Measurements from ENCODE around the gene ITSN1.

The ITSN1 gene

DNA sequence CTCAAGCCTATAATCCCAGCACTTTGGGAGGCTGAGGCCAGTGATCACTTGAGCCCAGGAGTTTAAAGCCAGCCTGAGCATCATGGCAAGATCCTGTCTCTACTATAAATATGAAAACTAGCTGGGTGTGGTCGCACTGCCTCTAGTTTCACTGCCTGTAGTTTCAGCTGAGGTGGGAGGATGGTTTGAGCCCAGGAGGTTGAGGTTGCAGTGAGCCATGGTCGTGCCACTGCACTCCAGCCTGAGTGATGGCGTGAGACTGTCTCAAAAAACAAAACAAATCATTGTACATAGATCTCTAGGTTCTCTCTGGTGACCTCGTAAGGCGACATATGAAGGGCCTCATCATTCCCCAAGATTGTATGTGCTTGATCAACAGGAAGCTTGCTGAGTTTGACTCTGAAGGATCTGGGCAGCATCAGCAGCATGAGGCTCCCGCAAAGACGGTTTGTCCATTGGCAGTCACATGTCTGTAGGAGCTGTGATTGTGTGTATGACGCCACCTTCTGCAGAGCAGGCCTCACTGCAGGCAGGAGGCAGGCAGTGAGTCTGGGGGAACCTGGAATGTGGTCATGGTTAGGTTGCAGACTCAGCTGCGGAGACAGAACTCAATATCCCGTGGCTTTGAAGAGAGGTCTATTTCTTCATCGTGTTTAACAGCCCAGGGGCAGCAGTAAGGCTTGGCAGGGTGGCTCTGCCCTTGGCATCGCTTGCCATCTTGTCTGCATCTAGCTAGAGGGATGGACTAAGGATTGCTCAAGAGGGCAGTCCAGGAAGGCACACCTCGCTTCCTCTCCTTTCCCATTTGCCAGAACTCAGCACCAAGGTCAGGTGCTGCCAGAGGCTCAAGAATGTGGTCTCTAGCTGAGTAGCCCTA lies 259.3 kb downstream of the ITSN1 start:
- H3K4me3 ChIP-seq (ENCODE audit: low read length) = no peak overlapping the region
- no peak for DNase-seq (ENCODE audit: low read depth)
- TF ChIP-seq, protein P1, sequence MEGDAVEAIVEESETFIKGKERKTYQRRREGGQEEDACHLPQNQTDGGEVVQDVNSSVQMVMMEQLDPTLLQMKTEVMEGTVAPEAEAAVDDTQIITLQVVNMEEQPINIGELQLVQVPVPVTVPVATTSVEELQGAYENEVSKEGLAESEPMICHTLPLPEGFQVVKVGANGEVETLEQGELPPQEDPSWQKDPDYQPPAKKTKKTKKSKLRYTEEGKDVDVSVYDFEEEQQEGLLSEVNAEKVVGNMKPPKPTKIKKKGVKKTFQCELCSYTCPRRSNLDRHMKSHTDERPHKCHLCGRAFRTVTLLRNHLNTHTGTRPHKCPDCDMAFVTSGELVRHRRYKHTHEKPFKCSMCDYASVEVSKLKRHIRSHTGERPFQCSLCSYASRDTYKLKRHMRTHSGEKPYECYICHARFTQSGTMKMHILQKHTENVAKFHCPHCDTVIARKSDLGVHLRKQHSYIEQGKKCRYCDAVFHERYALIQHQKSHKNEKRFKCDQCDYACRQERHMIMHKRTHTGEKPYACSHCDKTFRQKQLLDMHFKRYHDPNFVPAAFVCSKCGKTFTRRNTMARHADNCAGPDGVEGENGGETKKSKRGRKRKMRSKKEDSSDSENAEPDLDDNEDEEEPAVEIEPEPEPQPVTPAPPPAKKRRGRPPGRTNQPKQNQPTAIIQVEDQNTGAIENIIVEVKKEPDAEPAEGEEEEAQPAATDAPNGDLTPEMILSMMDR (conservative IDR thresholded peaks at IDR 0.05; ENCODE audit: low read depth, low read length) = peak; percentile 76

DNA sequence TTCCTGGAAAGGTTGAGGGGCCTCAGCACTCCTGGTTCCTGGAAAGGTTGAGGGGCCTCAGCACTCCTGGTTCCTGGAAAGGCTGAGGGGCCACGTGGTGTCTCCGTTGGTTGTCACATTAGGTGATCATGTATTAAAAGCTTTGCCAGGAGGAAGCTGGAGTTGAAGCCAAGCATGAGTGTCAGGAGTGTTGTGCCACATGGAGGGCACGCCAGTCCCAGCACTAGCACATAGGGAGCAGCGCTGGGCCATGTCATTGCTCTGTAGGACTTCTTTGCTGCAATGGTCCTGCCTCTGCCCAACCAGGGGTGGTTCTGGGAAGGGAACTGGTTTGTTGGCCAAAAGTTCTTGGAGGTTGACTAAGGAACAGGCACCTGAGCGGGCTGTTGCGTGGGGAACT lies 260.0 kb downstream of the ITSN1 start:
- TF ChIP-seq, protein P1 (conservative IDR thresholded peaks at IDR 0.05; ENCODE audit: low read depth, low read length) = no peak
- no peak overlapping the region for H3K4me3 ChIP-seq (ENCODE audit: low read length)
- no peak for DNase-seq (ENCODE audit: low read depth)

DNA sequence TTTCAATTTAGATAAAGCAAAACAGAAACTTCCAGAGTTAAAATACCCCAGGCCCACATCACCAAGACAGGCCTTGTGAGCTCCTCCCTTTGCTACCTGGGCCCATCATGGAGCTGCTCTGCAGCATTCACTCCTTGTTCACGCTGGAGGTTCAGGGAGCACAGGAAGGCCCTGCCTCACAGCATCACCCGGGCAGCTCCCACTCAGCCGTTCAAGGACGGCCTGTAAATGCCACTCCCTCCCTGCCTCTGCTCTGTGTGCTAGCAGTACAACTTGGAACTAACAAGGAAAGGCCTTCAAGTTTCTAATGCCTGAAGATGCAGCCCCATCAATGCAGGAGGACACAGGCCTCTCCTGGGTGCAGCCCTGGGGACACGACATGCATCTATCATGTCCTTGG lies 261.7 kb downstream of the ITSN1 start:
- TF ChIP-seq, protein P1 (conservative IDR thresholded peaks at IDR 0.05; ENCODE audit: low read depth, low read length) = no peak
- H3K4me3 ChIP-seq (ENCODE audit: low read length) = no peak overlapping the region
- DNase-seq (ENCODE audit: low read depth) = no peak

DNA sequence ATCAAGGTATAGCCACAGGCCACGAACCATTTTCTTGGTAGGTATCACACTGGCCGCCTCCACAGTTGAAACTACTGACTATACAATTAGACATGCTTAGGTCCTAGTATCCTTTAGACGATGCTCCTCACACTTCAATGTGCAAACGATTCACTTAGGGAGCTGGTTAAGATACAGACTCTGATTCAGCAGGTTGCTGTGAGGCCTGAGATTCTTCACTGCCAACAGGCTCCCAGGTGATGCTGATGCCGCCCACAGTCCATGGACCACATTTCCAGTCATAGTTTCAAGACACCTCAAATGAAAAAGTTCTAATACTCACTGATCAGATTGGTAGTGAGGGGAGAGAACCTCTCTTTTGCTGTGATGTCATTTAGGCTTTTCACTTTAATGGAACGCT lies 266.5 kb downstream of the ITSN1 start:
- no peak overlapping the region for H3K4me3 ChIP-seq (ENCODE audit: low read length)
- no peak for DNase-seq (ENCODE audit: low read depth)
- TF ChIP-seq, protein P1 (conservative IDR thresholded peaks at IDR 0.05; ENCODE audit: low read depth, low read length) = no peak

DNA sequence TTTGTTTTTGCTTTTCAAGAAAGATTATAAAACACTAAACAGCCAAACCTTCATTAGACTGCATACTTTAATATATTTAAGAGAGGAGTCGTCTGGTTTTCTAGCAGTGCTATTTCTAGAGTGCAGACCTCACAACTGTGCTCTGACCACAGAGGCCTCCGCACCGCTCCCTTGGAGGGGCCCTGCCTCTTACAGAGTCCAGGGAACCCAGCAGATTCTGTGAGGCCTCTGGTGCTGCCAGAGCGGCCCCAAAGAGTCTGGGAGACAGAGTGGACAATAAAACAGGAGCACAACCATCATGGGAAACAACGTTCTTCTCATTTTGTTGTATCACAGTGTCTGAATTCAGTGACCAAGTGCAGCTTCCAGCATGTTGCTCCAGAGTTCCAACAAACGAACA lies 267.5 kb downstream of the ITSN1 start:
- no peak overlapping the region for H3K4me3 ChIP-seq (ENCODE audit: low read length)
- DNase-seq (ENCODE audit: low read depth) = no peak
- TF ChIP-seq, protein P1 (conservative IDR thresholded peaks at IDR 0.05; ENCODE audit: low read depth, low read length) = no peak

DNA sequence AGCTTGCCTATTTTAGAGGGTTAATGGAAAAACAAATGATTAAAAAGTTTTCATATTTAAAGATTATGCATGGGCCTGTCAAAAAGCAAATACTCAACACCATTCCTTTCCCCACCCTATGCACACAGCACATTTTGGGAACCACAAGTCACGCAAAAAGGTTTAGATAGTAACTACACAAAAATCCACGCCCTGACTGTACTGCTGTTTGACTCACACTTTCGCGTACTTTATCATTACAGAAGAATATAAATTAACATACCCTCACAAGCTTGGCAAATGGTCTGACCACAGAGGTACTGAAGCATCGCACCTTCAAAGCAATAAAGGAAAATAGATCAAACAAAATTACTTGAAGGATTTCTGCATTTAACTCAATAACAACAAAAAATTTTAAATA lies 271.9 kb downstream of the ITSN1 start:
- H3K4me3 ChIP-seq (ENCODE audit: low read length) = peak overlapping the region; percentile 99
- no peak for DNase-seq (ENCODE audit: low read depth)
- TF ChIP-seq, protein P1 (conservative IDR thresholded peaks at IDR 0.05; ENCODE audit: low read depth, low read length) = no peak

Measured in retinal pigment epithelial cell (primary cell).